GM13977 (cell line): ENCODE measurements around the gene PTGIR.
"Not testable (repeated sequence)": the region's sequence is repeated elsewhere in the genome, so short reads cannot be mapped to it uniquely, and the experiment has no call there.

Source experiments
- DNase-seq: peaks from one replicate; pipeline ENCODE4 v3.0.0; 2012; ENCODE audit warnings: low spot score
- CTCF ChIP-seq: IDR thresholded peaks from 2 replicates; pipeline ENCODE4 v1.5.1; 2012; ENCODE audit warnings: mild to moderate bottlenecking, control low read depth; ENCODE audit not compliant: insufficient read depth; ENCODE audit errors: extremely low read depth, missing control alignments
- in situ Hi-C: fragments of 300-500 bp; cut with MboI; formaldehyde crosslinking; loops from one replicate; pipeline ENCODE4 v1.12.0; 2022; ENCODE audit warnings: low sequenced_read_pairs, low pct_unique_long_range_greater_than_20kb, mixed read lengths, inconsistent platforms; ENCODE audit not compliant: unreplicated experiment

Gene PTGIR

GRCh38 chr19:46630586-46631205, 5.8 kb upstream of the PTGIR start:
- DNase-seq = no peak
- no peak for TF ChIP-seq CTCF
- in situ Hi-C loops = no loop called here

- no peak for DNase-seq
- in situ Hi-C loops = no loop called here
- no peak for TF ChIP-seq CTCF
These were observed 4.7 kb upstream of the PTGIR start for GRCh38 chr19:46629546-46630025.

GRCh38 chr19:46628970-46629369, 4.1 kb upstream of the PTGIR start:
- in situ Hi-C loops, DNase-seq: not testable (repeated sequence)

GRCh38 chr19:46626446-46626845, 1.6 kb upstream of the PTGIR start:
- in situ Hi-C loops = no loop called here
- TF ChIP-seq CTCF = no peak
- DNase-seq = no peak

- DNase-seq = no peak
- in situ Hi-C loops = no loop called here
- no peak for TF ChIP-seq CTCF
These were observed 842 bp upstream of the PTGIR start for GRCh38 chr19:46625731-46626130.

- in situ Hi-C loops = no loop called here
- DNase-seq = no peak
- TF ChIP-seq CTCF = no peak
These were observed 880 bp downstream of the PTGIR start for GRCh38 chr19:46623915-46624502.

- in situ Hi-C loops = no loop called here
- no peak for TF ChIP-seq CTCF
- no peak for DNase-seq
These were observed 2.8 kb downstream of the PTGIR start for GRCh38 chr19:46622118-46622446.
